Measurements from ENCODE around the gene PAMR1.

PAMR1 gene

GRCh38 chr11:35424157-35424940 is 101.1 kb downstream of the PAMR1 start:
- no peaks in the 10 kb centered on the region for H3K9me2 ChIP-seq (replicated peaks; ENCODE audit: insufficient read depth, low read length)
- no peak overlapping the region for H3K4me2 ChIP-seq (ENCODE audit: low read depth, low read length, poor library complexity, severe bottlenecking)
- H2AFZ ChIP-seq (ENCODE audit: low read depth, low read length, severe bottlenecking), result no peak overlapping the region
- H3K27ac ChIP-seq (ENCODE audit: low read depth, low read length), result no peak overlapping the region
- no peak overlapping the region for H3K9ac ChIP-seq (ENCODE audit: low read length)
- H3K9me3 ChIP-seq (ENCODE audit: insufficient read depth, low read length), result no peaks in the 10 kb centered on the region
- H3K4me3 ChIP-seq (ENCODE audit: insufficient read depth, low read length, poor library complexity, severe bottlenecking), result no peak overlapping the region
- no peaks in the 10 kb centered on the region for H3K79me2 ChIP-seq (ENCODE audit: insufficient read depth, low read length)
- no peaks in the 10 kb centered on the region for H3F3A ChIP-seq (ENCODE audit: insufficient read depth)
- no peaks in the 10 kb centered on the region for H4K20me1 ChIP-seq (ENCODE audit: low read depth, low read length)
- no peak for TF ChIP-seq CTCF (IDR thresholded peaks at IDR 0.05; ENCODE audit: insufficient read depth, low read length, poor library complexity, severe bottlenecking)
- H3K36me3 ChIP-seq (ENCODE audit: low read length), result no peaks in the 10 kb centered on the region
- no peaks in the 10 kb centered on the region for H3K27me3 ChIP-seq (ENCODE audit: low read length)

GRCh38 chr11:35420371-35420770 is 105.0 kb downstream of the PAMR1 start:
- Histone ChIP-seq H3K4me3 (ENCODE audit: insufficient read depth, low read length, poor library complexity, severe bottlenecking) (no peak overlapping the region), H3F3A (ENCODE audit: insufficient read depth) (no peaks in the 10 kb centered on the region), H3K9me2 (replicated peaks; ENCODE audit: insufficient read depth, low read length) (no peaks in the 10 kb centered on the region), H3K27me3 (ENCODE audit: low read length) (no peaks in the 10 kb centered on the region), H3K79me2 (ENCODE audit: insufficient read depth, low read length) (no peaks in the 10 kb centered on the region), H2AFZ (ENCODE audit: low read depth, low read length, severe bottlenecking) (no peak overlapping the region), H3K9me3 (ENCODE audit: insufficient read depth, low read length) (no peaks in the 10 kb centered on the region), H3K36me3 (ENCODE audit: low read length) (no peaks in the 10 kb centered on the region), H3K27ac (ENCODE audit: low read depth, low read length) (no peak overlapping the region), H3K4me2 (ENCODE audit: low read depth, low read length, poor library complexity, severe bottlenecking) (no peak overlapping the region), H3K9ac (ENCODE audit: low read length) (no peak overlapping the region), H4K20me1 (ENCODE audit: low read depth, low read length) (no peaks in the 10 kb centered on the region)
- TF ChIP-seq EZH2phosphoT487 (conservative IDR thresholded peaks at IDR 0.05; ENCODE audit: low read length) (no peak), CTCF (IDR thresholded peaks at IDR 0.05; ENCODE audit: insufficient read depth, low read length, poor library complexity, severe bottlenecking) (no peak)

GRCh38 chr11:35419830-35420333 is 105.5 kb downstream of the PAMR1 start:
- Histone ChIP-seq H3K4me2 (ENCODE audit: low read depth, low read length, poor library complexity, severe bottlenecking) (no peak overlapping the region), H3K9me2 (replicated peaks; ENCODE audit: insufficient read depth, low read length) (no peaks in the 10 kb centered on the region), H3K79me2 (ENCODE audit: insufficient read depth, low read length) (no peaks in the 10 kb centered on the region), H2AFZ (ENCODE audit: low read depth, low read length, severe bottlenecking) (no peak overlapping the region), H3K27me3 (ENCODE audit: low read length) (no peaks in the 10 kb centered on the region), H3K4me3 (ENCODE audit: insufficient read depth, low read length, poor library complexity, severe bottlenecking) (no peak overlapping the region), H3K27ac (ENCODE audit: low read depth, low read length) (no peak overlapping the region), H3K9ac (ENCODE audit: low read length) (no peak overlapping the region), H3K9me3 (ENCODE audit: insufficient read depth, low read length) (no peaks in the 10 kb centered on the region), H4K20me1 (ENCODE audit: low read depth, low read length) (no peaks in the 10 kb centered on the region), H3F3A (ENCODE audit: insufficient read depth) (no peaks in the 10 kb centered on the region), H3K36me3 (ENCODE audit: low read length) (no peaks in the 10 kb centered on the region)
- TF ChIP-seq CTCF (IDR thresholded peaks at IDR 0.05; ENCODE audit: insufficient read depth, low read length, poor library complexity, severe bottlenecking), result no peak
- TF ChIP-seq EZH2phosphoT487 (conservative IDR thresholded peaks at IDR 0.05; ENCODE audit: low read length), result no peak

Measured in SU-DHL-6 (cell line).